Kidney epithelial cell (primary cell): ENCODE measurements around the gene TEX35. TPM values are rescaled to one million over a fixed set of nuclear protein-coding genes. Genes with fewer than 3 reads are reported as not detected.

Experiments
- DNase-seq: peaks from one replicate; pipeline ENCODE4 v3.0.0-alpha.2; 2010; ENCODE audit warnings: low read depth
- H3K27me3 ChIP-seq: 2 replicates; pipeline ENCODE4 v1.6.0; 2011; ENCODE audit warnings: low read length; ENCODE audit not compliant: control insufficient read depth, insufficient read depth
- H3K36me3 ChIP-seq: 2 replicates; pipeline ENCODE4 v1.5.1; 2011; ENCODE audit warnings: low read length; ENCODE audit not compliant: control insufficient read depth, insufficient read depth
- H3K4me3 ChIP-seq: 2 replicates; pipeline ENCODE4 v1.5.1; 2011; ENCODE audit warnings: low read depth, mild to moderate bottlenecking, control low read depth, low read length
- total RNA-seq: library from RNA; depleted of rRNA; stranded (reverse); fragments of >200 nt; gene quantifications from 2 replicates; pipeline ENCODE4 v1.2.3, GENCODE V29; 2015
- TF ChIP-seq, protein P1 (sequence below): IDR thresholded peaks from 2 replicates; pipeline ENCODE4 v1.5.1; 2011; ENCODE audit warnings: mild to moderate bottlenecking, moderate library complexity, low read length, control low read depth, inconsistent platforms; ENCODE audit not compliant: insufficient read depth, poor library complexity, severe bottlenecking

Gene TEX35
- total RNA-seq, 1 donor from 2014 or later = not detected

DNA sequence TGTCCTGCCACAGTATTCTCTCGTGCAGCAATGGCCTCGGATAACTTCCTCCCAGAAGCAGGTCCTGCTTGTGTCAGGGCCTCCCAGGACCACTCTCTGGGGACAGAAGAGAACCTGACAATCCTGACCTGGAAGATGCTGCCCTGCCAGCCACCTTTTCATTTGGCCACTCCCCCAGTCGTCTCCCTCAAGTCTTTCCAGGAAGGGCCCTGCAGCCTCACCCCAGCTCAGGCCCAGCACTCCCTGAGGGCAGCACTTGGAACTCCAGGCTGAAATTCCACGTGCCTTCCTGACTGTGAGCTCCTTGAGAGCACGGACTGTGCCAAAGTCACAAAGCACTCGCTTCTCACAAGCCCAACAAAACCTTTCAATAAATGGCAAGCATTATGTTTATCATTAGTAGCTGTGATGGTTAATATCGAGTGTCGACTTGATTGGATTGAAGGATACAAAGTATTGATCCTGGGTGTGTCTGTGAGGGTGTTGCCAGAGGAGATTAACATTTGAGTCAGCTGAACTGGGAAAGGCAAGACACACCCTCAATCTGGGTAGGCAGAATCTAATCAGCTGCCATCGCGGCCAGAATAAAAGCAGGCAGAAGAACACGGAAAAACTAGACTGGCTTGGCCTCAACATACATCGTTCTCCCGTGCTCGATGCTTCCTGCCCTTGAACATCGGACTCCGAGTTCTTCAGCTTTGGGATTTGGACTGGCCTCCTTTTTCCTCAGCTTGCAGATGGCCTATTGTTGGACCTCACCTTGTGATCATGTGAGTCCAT is 13.8 kb upstream of the TEX35 start:
- TF ChIP-seq, protein P1, sequence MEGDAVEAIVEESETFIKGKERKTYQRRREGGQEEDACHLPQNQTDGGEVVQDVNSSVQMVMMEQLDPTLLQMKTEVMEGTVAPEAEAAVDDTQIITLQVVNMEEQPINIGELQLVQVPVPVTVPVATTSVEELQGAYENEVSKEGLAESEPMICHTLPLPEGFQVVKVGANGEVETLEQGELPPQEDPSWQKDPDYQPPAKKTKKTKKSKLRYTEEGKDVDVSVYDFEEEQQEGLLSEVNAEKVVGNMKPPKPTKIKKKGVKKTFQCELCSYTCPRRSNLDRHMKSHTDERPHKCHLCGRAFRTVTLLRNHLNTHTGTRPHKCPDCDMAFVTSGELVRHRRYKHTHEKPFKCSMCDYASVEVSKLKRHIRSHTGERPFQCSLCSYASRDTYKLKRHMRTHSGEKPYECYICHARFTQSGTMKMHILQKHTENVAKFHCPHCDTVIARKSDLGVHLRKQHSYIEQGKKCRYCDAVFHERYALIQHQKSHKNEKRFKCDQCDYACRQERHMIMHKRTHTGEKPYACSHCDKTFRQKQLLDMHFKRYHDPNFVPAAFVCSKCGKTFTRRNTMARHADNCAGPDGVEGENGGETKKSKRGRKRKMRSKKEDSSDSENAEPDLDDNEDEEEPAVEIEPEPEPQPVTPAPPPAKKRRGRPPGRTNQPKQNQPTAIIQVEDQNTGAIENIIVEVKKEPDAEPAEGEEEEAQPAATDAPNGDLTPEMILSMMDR = no peak
- no peak for DNase-seq
- Histone ChIP-seq H3K27me3 (no peaks in the 10 kb centered on the region), H3K36me3 (no peaks in the 10 kb centered on the region), H3K4me3 (no peak overlapping the region)

DNA sequence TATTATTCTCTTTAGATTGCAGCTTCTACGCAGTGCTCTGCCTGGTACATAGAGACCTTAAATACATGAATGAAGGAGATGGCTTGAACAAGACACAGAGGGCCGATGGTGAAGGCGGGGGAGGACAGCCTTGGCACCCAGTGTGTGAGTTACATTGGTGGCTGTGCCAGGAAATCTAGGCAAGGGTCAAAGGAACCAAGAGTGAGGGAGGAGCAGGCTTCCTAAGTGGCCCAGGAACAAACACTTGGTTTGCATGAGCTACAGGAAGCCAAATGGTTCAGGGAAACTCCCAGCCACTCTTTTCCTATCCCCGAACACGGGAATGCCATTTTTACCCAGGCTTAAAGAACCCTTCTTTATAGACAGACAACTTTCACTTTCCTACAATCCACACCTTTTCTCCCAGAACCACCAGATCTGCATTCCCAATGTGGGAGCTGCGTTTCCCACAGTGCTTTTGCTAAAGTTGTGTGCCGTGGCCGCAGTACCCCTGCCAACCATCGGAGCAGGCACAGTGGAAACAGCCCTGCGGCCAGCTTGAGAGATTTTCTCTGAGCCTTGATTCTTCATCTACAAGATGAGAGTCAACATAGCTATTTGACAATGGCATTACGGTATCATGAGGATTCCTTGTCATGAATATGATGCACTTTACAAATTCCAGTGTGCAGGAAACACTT is 12.7 kb upstream of the TEX35 start:
- DNase-seq = no peak
- H3K4me3 ChIP-seq = no peak overlapping the region
- no peaks in the 10 kb centered on the region for H3K36me3 ChIP-seq
- TF ChIP-seq, protein P1 = peak; percentile 32
- H3K27me3 ChIP-seq = no peaks in the 10 kb centered on the region

DNA sequence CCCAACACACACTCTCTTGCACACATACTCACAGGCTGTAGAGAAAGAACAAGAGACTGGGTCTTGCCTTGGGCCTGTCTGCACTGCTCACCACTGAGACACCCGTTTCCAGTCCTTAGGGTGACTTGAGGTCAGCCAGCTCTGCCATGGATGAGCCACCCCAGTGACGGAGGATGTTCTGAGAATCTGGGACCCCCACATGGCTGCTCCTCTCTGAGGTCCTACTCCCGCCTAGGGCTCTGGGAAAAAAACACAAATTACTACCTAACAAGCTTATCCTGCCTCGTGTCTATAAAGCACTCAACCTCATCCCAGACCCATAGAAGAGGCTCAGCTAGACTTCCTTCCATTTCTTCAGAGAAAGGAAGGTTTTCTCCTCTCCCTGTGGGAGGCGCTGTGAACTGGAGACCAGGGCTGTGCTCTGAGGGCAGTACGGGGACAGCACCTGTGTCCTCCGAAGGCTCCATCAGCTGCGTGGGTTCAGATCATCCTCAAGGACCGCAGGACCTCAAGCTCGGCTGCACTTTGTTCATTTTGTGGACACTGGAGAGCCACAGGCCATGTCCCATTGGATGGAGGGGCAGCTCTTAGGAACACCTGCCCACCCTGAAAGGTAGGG is 11.9 kb upstream of the TEX35 start:
- no peaks in the 10 kb centered on the region for H3K36me3 ChIP-seq
- no peak for DNase-seq
- H3K27me3 ChIP-seq = no peaks in the 10 kb centered on the region
- no peak overlapping the region for H3K4me3 ChIP-seq
- TF ChIP-seq, protein P1 = no peak

DNA sequence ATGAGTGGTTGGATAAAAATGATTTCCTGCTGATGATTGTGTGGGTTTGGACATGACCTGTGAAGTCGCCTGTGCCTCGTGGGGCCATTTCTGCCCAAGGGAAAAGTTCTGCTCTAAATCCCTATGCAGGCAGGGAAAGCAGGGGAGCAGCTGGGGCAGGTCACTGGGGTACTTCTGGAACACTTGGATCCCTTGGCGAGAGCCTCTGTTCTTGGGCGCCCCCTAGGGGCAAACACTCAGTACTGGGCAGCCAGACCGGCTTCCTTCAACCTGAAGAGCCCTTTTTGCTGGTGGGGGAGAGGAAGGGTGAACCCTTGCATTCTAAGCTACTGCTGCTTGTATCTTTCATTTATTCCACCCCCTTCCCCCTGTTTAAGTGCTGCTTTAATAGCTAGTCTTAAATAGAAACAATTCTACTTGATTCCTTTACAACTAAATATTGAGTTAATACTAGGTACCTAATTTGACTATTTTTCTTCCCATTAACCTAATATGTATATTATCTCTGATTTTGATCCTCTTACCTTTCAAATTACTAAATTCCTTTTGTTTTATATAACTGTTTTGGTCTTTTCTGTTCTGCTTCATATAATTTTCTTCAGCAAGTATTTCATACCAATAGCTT is 11.1 kb upstream of the TEX35 start:
- Histone ChIP-seq H3K27me3 (no peaks in the 10 kb centered on the region), H3K36me3 (no peaks in the 10 kb centered on the region), H3K4me3 (no peak overlapping the region)
- TF ChIP-seq, protein P1 = peak; percentile 97
- peak; percentile 9 for DNase-seq

DNA sequence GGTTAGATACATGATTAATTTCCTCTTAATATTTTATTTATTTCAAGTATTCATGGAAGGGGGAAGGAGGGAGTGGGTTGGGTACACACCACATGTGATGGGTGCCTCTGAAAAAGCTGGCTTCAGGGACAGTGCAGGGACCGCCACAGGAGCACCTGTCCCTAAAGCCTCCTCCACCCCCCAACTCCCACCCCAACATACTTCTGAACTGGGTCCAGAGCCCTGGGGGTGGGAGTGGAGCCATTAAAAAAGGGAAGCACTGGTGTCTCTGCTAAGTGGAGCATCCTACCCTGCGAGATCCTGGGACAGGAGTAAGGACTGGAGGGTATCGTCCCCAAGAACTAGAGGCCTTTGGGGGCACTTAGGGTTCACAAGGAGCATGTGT is 10.6 kb upstream of the TEX35 start:
- Histone ChIP-seq H3K36me3 (no peaks in the 10 kb centered on the region), H3K4me3 (no peak overlapping the region), H3K27me3 (no peaks in the 10 kb centered on the region)
- no peak for DNase-seq
- TF ChIP-seq, protein P1 = no peak
